ENCODE measurements around the gene TSKS.

TSKS gene

GRCh38 chr19:49713236-49713845 is 49.8 kb downstream of the TSKS start:
- no peak for DNase-seq

- no peak for DNase-seq
These were observed 50.7 kb downstream of the TSKS start for GRCh38 chr19:49712397-49712859.

GRCh38 chr19:49710372-49710951 is 52.6 kb downstream of the TSKS start:
- no peak for DNase-seq

GRCh38 chr19:49705919-49706318 is 57.2 kb downstream of the TSKS start:
- no peak for DNase-seq

- no peak for DNase-seq
These were observed 58.0 kb downstream of the TSKS start for GRCh38 chr19:49704888-49705642.

GRCh38 chr19:49701271-49701786 is 61.8 kb downstream of the TSKS start:
- no peak for DNase-seq

GRCh38 chr19:49700563-49700962 is 62.5 kb downstream of the TSKS start:
- no peak for DNase-seq

- no peak for DNase-seq
These were observed 63.7 kb downstream of the TSKS start for GRCh38 chr19:49699364-49699763.

- DNase-seq = no peak
These were observed 66.2 kb downstream of the TSKS start for GRCh38 chr19:49696865-49697264.

- no peak for DNase-seq
These were observed 67.0 kb downstream of the TSKS start for GRCh38 chr19:49696115-49696514.

- no peak for DNase-seq
These were observed 71.0 kb downstream of the TSKS start for GRCh38 chr19:49692147-49692506.

- DNase-seq = no peak
These were observed 71.6 kb downstream of the TSKS start for GRCh38 chr19:49691243-49692146.

GRCh38 chr19:49690656-49691242 is 72.4 kb downstream of the TSKS start, which contains the start of gene CPT1C:
Gene CPT1C (plus strand): TSS chr19:49691116. CDS start chr19:49692253, 1,137 bp downstream.
- DNase-seq = no peak

- no peak for DNase-seq
These were observed 72.9 kb downstream of the TSKS start for GRCh38 chr19:49690079-49690655.
